ENCODE measurements around the gene RCN2. TPM values are rescaled to one million over a fixed set of nuclear protein-coding genes. Genes with fewer than 3 reads are reported as not detected.

The RCN2 gene, protein sequence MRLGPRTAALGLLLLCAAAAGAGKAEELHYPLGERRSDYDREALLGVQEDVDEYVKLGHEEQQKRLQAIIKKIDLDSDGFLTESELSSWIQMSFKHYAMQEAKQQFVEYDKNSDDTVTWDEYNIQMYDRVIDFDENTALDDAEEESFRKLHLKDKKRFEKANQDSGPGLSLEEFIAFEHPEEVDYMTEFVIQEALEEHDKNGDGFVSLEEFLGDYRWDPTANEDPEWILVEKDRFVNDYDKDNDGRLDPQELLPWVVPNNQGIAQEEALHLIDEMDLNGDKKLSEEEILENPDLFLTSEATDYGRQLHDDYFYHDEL
- total RNA-seq = 39.2 and 52.9 TPM in 2 replicates

DNA sequence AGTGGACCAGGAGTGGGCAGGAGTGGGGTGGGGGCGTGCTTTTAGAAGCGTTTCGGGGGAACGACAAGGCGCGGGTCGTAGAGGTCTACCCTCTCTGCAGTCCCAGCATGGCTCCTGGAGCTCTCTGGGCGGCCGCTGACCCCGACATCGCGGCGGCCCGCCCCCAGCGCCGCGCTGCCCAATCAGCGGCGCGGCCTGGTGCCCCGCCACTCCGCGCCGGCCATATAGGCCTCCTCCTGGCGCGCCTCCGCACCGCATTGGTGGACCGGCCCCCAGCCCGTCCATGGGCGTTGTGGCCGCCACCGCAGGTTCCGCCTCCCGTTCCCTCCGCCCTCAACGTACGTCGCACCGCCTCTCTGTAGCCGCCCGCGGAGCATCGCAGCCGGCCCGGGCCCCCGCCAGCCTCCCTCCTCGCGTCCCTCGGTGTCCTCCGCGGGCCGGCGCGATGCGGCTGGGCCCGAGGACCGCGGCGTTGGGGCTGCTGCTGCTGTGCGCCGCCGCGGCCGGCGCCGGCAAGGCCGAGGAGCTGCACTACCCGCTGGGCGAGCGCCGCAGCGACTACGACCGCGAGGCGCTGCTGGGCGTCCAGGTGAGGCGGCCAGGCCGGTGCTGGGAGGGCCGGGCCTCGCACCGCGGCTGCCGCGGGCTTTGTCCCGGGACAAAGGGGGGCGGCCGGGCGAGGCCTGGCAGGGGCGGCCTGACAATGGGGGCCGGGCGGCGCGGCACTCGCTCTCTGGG, at the start of gene RCN2:
TSS of gene RCN2 (plus strand) at position 353 of the 738 bp plus-strand sequence. CDS start at position 446, 93 bp downstream.

DNA sequence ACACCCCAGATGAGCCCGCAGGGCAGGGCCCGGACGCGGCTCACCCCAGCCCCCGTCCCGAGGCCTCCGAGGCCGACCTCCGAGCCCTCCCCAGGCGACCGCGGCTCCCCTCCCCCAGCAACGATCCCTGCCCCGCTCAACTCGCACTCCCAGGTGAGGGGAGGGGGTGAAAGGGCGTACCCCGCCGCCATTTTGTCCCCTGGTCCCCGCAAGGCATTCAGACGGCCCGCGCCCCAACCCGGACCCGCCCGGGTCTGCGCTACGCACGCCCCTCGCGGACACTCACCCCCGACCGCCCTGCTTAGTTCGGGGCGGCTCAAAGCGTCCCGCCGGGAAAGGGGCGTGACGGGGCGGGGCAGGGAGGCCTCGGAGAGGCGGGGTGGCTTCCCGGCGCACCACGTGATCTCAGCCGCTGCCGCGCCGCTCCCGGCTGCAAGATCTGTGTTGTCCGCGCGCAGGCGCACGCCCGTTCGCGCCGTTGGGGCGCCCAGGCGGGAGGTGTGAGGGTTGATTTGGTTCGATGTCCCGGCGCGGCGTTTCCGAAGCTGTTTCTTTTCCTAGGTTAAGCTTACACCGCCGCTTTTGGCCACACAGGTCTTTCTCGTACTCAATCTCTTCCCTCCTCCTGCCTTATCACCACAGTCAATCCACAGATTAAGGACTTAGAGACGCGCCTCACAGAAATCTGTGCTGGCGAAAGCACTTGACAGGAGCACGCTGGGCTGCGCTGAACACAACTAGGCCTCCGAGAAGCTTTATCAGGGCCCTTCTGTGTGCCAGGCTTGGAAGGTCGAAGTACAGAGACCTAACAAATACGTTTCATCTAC, 26.3 kb upstream of the RCN2 start, which contains the start of gene SCAPER:
TSS of gene SCAPER (minus strand) at position 328 of the 827 bp plus-strand sequence. CDS start 21,523 bp downstream, outside the sequence.

DNA sequence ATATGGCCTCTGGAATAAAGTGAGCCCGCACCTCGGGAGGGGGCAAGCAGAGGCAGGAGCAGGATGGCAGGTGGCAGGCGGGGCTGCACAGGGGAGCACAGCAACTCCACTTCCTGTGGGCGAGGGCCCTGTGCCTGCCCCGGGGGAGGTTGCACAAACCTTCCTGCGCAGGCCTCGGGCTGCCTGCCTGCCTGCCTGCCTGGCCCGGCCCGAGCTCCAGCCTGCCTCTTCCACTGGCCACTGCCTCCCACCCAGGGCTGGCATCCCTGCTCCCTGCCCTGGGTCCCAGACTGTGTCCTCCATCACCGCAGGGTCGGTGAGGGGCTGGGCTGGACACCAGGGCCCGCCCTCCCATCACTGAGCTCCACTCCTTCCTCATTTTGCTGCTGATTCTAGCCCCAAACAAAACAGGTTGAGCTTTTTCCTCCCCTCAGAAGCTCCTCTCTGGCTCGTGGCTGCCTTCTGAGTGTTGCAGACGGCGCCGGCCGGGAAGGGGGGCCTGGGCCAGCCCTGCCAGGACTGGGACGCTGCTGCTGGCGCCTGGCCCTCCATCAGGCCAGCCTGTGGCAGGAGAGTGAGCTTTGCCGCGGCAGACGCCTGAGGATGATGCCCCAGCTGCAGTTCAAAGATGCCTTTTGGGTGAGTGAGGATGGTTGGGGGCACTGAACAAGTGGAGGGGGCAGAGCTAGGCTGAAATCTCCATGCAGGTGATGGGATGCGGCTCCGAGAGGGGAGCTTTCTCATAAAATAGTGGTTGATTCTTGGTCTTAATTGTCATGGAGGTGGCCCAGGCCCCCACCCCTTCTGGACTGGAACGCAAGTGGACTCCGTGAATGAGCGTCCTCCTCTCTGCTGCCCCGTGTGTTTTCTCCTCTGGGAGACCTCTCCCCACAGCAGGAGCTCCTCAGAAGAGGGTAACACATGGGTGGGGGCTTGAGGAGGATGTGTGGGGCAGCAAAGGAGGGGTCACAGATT, 63.7 kb downstream of the RCN2 start, which contains the start of gene PSTPIP1:
TSS of gene PSTPIP1 (plus strand) at position 156 of the 975 bp plus-strand sequence. CDS start at position 604, 448 bp downstream.

Small RNA genes lying within 50 kb of the gene (small RNA-seq; reads per million reads assigned to genes)
- not detected for gene RN7SL278P

Other genes with a start within 250 kb of the RCN2 start
- 5.6 and 7.8 TPM in 2 replicates for gene SCAPER, start 26.4 kb upstream of the RCN2 start, total RNA-seq
- not detected in 2 replicates for gene PSTPIP1, start 63.4 kb downstream of the RCN2 start, total RNA-seq
- 242 and 315 TPM in 2 replicates for gene TSPAN3, start 139.4 kb downstream of the RCN2 start, total RNA-seq